T-cell (primary cell): Measurements from ENCODE around the gene PALS1. TPM values are rescaled to one million over a fixed set of nuclear protein-coding genes. Genes with fewer than 3 reads are reported as not detected.

Experiments
- ATAC-seq, 4 experiments: fragments of 200-7000 bp in 3 of 4; fragments of 150-1000 bp in 1 of 4; cut with Tn5 transposase; replicated peaks in 1 of 4; 1 replicate in 3 of 4; 2 replicates in 1 of 4; pipeline ENCODE4 v1.10.0; 2021; ENCODE audit warnings: moderate library complexity in 3 of 4, mild to moderate bottlenecking in 2 of 4, moderate number of reproducible peaks in 1 of 4
- CTCF ChIA-PET, 2 donors: fragments of 300-600 bp; sonication (Branson Sonifier 250); formaldehyde crosslinking; loops; one replicate each; lab custom pipeline; 2022; ENCODE audit warnings: antibody characterized with exemption in 2 of 2; lab: Charles Lee
- POLR2A ChIA-PET, 2 donors: fragments of 300-600 bp; sonication (Branson Sonifier 250); formaldehyde crosslinking; loops; one replicate each; lab custom pipeline; 2022; ENCODE audit warnings: antibody characterized with exemption in 2 of 2; lab: Charles Lee
- DNase-seq, 35 experiments: peaks; one replicate each; pipeline versions ENCODE4 v3.0.0 to v3.0.0-alpha.2; 2013 to 2023
- H3K27ac ChIP-seq: one replicate; pipeline ENCODE4 v1.5.1; 2013; ENCODE audit warnings: low read length
- H3K27me3 ChIP-seq, 2 experiments: replicated peaks in 1 of 2; 1 replicate in 1 of 2; 2 replicates in 1 of 2; pipeline versions ENCODE4 v1.6.1 to v1.7.0; 2013; ENCODE audit warnings: low read length in 1 of 2, mixed read lengths in 1 of 2; ENCODE audit not compliant: control insufficient read depth in 2 of 2, insufficient read depth in 2 of 2; ENCODE audit errors: extremely low read depth in 1 of 2
- H3K36me3 ChIP-seq, 2 donors: 1 replicate in 1 of 2; 2 replicates in 1 of 2; pipeline versions ENCODE4 v1.6.1 to v1.7.0; 2013; ENCODE audit warnings: low read length in 1 of 2; ENCODE audit not compliant: control insufficient read depth in 2 of 2, insufficient read depth in 1 of 2; ENCODE audit errors: extremely low read depth in 1 of 2
- H3K4me1 ChIP-seq, 2 experiments: 1 replicate in 1 of 2; 2 replicates in 1 of 2; pipeline versions ENCODE4 v1.6.1 to v1.7.0; 2013; ENCODE audit warnings: low read length in 2 of 2, mixed read lengths in 1 of 2; ENCODE audit not compliant: insufficient read depth in 2 of 2, control insufficient read depth in 1 of 2; ENCODE audit errors: extremely low read depth in 1 of 2
- H3K4me3 ChIP-seq, 2 donors: 1 replicate in 1 of 2; 2 replicates in 1 of 2; pipeline versions ENCODE4 v1.5.1 to v1.7.0; 2013; ENCODE audit warnings: mild to moderate bottlenecking in 2 of 2, low read length in 1 of 2, moderate library complexity in 1 of 2; ENCODE audit not compliant: control insufficient read depth in 1 of 2; ENCODE audit errors: extremely low read depth in 1 of 2
- H3K9me3 ChIP-seq: 2 replicates; pipeline ENCODE4 v1.7.0; 2013
- H3K27ac Mint-ChIP-seq, 2 donors: one replicate each; pipeline ENCODE4 v1.8.0; 2020 to 2021; ENCODE audit warnings: mild to moderate bottlenecking in 2 of 2, mixed read lengths in 2 of 2
- H3K27me3 Mint-ChIP-seq, 2 donors: one replicate each; pipeline ENCODE4 v1.8.0; 2021 to 2022; ENCODE audit warnings: mixed read lengths in 2 of 2
- H3K36me3 Mint-ChIP-seq: one replicate; pipeline ENCODE4 v1.8.0; 2021; ENCODE audit warnings: mixed read lengths
- H3K4me1 Mint-ChIP-seq, 3 donors: one replicate each; pipeline ENCODE4 v1.8.0; 2020 to 2022; ENCODE audit warnings: mixed read lengths in 3 of 3, mild to moderate bottlenecking in 1 of 3
- H3K4me3 Mint-ChIP-seq, 3 donors: one replicate each; pipeline ENCODE4 v1.8.0; 2020 to 2022; ENCODE audit warnings: mild to moderate bottlenecking in 3 of 3, mixed read lengths in 3 of 3, moderate library complexity in 3 of 3
- H3K9me3 Mint-ChIP-seq, 3 donors: one replicate each; pipeline ENCODE4 v1.8.0; 2020 to 2022; ENCODE audit warnings: mixed read lengths in 3 of 3
- WGBS: methylation state at CpG from one replicate; pipeline ENCODE4 v1.1.5; 2013; ENCODE audit warnings: missing lambda C conversion rate; ENCODE audit not compliant: insufficient coverage; 5-methylcytosine and 5-hydroxymethylcytosine counted together
- total RNA-seq, 35 experiments: library from RNA in 6 of 35; stranded (reverse) in 6 of 35; fragments of 120-200 nt in 1 of 35; gene quantifications; one replicate each; pipeline versions ENCODE4 v1.2.1 to v1.2.4 and lab custom pipeline; 2013 to 2026

Gene PALS1
- total RNA-seq, 5 donors from 2014 or later (not counting 1 experiment from before 2014, with no cell fraction given): 12.0 to 14.9 (median 14.1) TPM

DNA sequence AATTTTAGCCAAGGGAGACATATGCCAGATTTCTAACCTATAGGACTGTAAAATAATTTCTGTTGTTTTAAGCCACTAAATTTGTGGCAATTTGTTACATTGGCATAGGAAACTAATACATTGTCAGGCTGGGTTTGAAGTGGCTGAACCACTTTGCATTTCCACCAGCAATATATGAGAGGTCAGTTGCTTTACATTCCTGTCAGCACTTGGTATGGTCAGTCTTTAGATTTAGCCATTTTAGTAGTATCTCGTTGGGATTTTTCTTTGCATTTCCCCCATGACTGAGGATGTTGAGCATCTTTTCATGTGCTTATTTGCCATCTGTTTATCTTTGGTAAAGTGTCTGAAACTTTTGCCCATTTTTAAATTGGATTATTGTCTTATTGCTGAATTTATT is 3.9 kb downstream of the PALS1 start:
- ATAC-seq (no peak), DNase-seq (no peak)
- CTCF ChIA-PET: no interaction called here
- POLR2A ChIA-PET: no interaction called here
- Histone ChIP-seq H3K36me3 (no peaks in the 10 kb centered on the region), H3K9me3 (no peaks in the 10 kb centered on the region), H3K4me1 (peaks cover 7 to 8% of the 10 kb centered on the region in 2 experiments), H3K4me3 (no peak overlapping the region), H3K27ac (no peak overlapping the region), H3K27me3 (no peaks in the 10 kb centered on the region)
- peaks cover 36 to 44% (median 38%) of the 10 kb centered on the region in 3 donors for H3K4me1 Mint-ChIP-seq
- WGBS: 80% methylated on average over 1 of the region's 1 CpG
- H3K27ac Mint-ChIP-seq: no peak overlapping the region
- no peaks in the 10 kb centered on the region for H3K9me3 Mint-ChIP-seq
- peaks cover 5% of the 10 kb centered on the region for H3K36me3 Mint-ChIP-seq
- no peak overlapping the region for H3K4me3 Mint-ChIP-seq
- no peaks in the 10 kb centered on the region for H3K27me3 Mint-ChIP-seq

DNA sequence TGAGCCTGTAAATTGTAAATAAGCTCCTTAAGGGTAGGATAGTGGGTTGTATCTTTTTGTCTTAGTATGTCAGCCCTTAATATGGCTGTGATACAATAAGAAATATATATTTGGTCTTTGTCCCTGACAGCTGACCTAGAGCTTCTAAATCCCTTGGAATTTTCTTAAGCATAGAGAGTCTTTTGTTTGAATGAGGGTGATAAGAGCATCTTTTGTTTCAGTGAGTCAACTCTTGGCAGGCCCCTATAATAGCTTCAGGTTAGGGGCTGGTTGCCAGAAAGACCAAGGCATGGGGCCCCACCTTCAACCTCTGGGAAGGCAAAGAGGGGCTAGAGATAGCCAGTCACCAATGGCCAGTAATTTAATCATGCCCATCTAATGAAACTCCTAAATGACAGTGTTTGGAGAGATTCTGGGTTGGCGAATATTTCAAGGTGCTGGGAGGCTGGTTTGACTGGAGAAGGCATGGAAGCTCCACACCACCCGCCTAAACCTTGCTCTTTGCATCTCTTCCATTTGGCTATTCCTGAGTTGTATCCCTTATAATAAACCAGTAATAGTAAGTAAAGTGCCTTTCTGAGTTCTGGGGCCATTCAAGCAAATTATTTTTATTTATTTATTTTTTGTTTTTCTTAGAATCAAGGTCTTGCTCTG is 10.5 kb downstream of the PALS1 start:
- H3K27me3 ChIP-seq: no peaks in the 10 kb centered on the region

DNA sequence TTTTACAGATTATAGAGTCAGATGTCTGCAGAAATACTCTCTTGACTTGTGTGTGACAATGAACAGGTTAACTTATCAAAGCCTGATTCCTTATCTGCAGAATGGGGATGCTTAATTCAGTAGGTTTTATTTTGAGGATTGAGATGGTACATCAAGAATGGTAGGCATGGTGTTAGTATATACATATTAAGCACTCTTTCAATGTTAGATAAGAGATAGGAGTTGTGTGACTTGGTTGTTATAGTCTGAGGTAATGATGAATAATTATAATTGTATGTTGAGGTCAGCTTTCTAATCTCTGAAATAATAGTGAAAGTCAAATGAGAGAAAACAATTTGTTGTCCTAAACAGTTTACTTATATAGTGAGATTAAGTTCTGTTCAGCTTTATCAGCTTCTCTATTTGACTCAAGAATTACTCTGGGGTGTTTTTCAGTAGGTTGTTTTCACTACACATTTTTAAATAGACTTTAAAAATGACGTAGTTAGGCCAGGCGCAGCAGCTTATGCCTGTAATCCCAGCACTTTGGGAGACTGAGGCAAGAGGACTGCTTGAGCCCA is 11.9 kb downstream of the PALS1 start:
- 79% methylated on average over 2 of the region's 2 CpGs for WGBS
- Mint-ChIP-seq H3K4me1 (peaks cover 14 to 26% (median 15%) of the 10 kb centered on the region in 3 donors), H3K36me3 (peaks cover 12% of the 10 kb centered on the region), H3K27me3 (no peaks in the 10 kb centered on the region), H3K9me3 (no peaks in the 10 kb centered on the region), H3K4me3 (no peak overlapping the region), H3K27ac (no peak overlapping the region)
- H3K27me3 ChIP-seq: no peaks in the 10 kb centered on the region
- H3K27ac ChIP-seq: no peak overlapping the region
- CTCF ChIA-PET: no interaction called here
- no peak for DNase-seq
- no peak overlapping the region for H3K4me3 ChIP-seq
- ATAC-seq: no peak
- POLR2A ChIA-PET: no interaction called here
- H3K36me3 ChIP-seq: no peaks in the 10 kb centered on the region
- H3K4me1 ChIP-seq: no peaks in the 10 kb centered on the region
- no peaks in the 10 kb centered on the region for H3K9me3 ChIP-seq

More for the DNA sequence above, 10.5 kb downstream of the PALS1 start:
- DNase-seq (no peak), ATAC-seq (no peak)
- Mint-ChIP-seq H3K27ac (no peak overlapping the region), H3K4me1 (peaks cover 22 to 31% (median 28%) of the 10 kb centered on the region in 3 donors), H3K36me3 (peaks cover 12% of the 10 kb centered on the region), H3K27me3 (no peaks in the 10 kb centered on the region), H3K4me3 (no peak overlapping the region), H3K9me3 (no peaks in the 10 kb centered on the region)
- no CpG with 5 or more reads among the region's 2 CpGs for WGBS
- H3K27ac ChIP-seq: no peak overlapping the region
- H3K36me3 ChIP-seq: no peaks in the 10 kb centered on the region
- POLR2A ChIA-PET: no interaction called here
- CTCF ChIA-PET: interaction anchor here (0.5 to 0.6 kb wide), 2 partner anchors 18 to 33 kb away, joined by 3 to 4 read pairs; no protein-coding TSS in a partner anchor
- H3K4me3 ChIP-seq: no peak overlapping the region
- H3K4me1 ChIP-seq: no peaks in the 10 kb centered on the region
- H3K9me3 ChIP-seq: no peaks in the 10 kb centered on the region

DNA sequence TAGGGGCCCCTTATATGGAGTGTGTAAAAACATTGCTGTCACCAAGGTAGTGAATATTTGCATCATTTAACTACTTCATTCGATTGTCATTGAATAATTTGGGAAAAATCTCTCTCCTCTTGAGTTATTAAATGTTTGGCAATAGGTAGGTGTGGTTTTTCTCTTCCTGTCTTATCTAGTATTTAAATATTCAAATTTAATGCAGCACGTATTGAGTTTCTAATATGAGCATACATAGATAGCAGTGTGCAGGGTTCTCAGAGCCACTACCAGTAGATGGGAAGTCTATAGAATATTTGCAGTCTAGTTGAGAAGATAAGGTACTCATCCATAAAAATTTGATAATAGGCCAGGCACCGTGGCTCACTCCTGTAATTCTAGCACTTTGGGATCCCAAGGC is 16.7 kb downstream of the PALS1 start:
- no peaks in the 10 kb centered on the region for H3K4me1 ChIP-seq
- no peak overlapping the region for H3K4me3 ChIP-seq
- Mint-ChIP-seq H3K4me1 (peaks cover 13 to 24% (median 14%) of the 10 kb centered on the region in 3 donors), H3K27me3 (no peaks in the 10 kb centered on the region), H3K4me3 (no peak overlapping the region), H3K27ac (no peak overlapping the region), H3K36me3 (peaks cover 8% of the 10 kb centered on the region), H3K9me3 (no peaks in the 10 kb centered on the region)
- no peaks in the 10 kb centered on the region for H3K36me3 ChIP-seq
- H3K27ac ChIP-seq: no peak overlapping the region
- ChIA-PET POLR2A (no interaction called here), CTCF (no interaction called here)
- DNase-seq (no peak), ATAC-seq (no peak)
- no peaks in the 10 kb centered on the region for H3K9me3 ChIP-seq
- H3K27me3 ChIP-seq: no peaks in the 10 kb centered on the region
- 100% methylated on average over 1 of the region's 3 CpGs for WGBS

DNA sequence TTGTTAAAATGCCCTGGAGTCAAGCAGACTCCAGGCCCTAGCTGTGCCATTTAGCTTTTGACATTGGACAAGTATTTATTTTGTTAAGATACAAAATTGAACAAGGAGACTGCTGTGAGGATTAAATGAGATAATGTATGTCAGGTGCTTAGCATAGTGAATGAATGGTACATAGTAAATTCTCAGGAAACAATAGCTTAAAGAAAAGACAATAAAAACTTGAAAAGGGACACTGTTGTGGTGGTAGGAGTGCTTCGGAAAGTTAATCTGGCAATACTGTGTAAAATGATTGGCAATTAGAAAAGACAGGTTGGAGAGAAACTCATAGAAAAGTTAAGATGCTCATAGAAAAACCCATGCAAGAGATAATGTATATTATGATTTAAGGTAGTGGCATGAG is 19.7 kb downstream of the PALS1 start:
- H3K27me3 ChIP-seq: no peaks in the 10 kb centered on the region
- no peak overlapping the region for H3K27ac ChIP-seq
- H3K27ac Mint-ChIP-seq: no peak overlapping the region
- no peaks in the 10 kb centered on the region for H3K27me3 Mint-ChIP-seq
- no peaks in the 10 kb centered on the region for H3K9me3 ChIP-seq
- no peaks in the 10 kb centered on the region for H3K9me3 Mint-ChIP-seq
- ChIA-PET CTCF (interaction anchor here (0.5 to 1.0 kb wide), 2 partner anchors 9 to 1213 kb away, joined by 3 read pairs; no protein-coding TSS in a partner anchor), POLR2A (no interaction called here)
- ATAC-seq (no peak), DNase-seq (no peak)
- H3K4me3 ChIP-seq: no peak overlapping the region
- peaks cover 15 to 30% (median 16%) of the 10 kb centered on the region in 3 donors for H3K4me1 Mint-ChIP-seq
- H3K4me3 Mint-ChIP-seq: no peak overlapping the region
- no peaks in the 10 kb centered on the region for H3K36me3 ChIP-seq
- no peaks in the 10 kb centered on the region for H3K4me1 ChIP-seq
- H3K36me3 Mint-ChIP-seq: peaks cover 2% of the 10 kb centered on the region
- WGBS: 100% methylated on average over 1 of the region's 1 CpG

DNA sequence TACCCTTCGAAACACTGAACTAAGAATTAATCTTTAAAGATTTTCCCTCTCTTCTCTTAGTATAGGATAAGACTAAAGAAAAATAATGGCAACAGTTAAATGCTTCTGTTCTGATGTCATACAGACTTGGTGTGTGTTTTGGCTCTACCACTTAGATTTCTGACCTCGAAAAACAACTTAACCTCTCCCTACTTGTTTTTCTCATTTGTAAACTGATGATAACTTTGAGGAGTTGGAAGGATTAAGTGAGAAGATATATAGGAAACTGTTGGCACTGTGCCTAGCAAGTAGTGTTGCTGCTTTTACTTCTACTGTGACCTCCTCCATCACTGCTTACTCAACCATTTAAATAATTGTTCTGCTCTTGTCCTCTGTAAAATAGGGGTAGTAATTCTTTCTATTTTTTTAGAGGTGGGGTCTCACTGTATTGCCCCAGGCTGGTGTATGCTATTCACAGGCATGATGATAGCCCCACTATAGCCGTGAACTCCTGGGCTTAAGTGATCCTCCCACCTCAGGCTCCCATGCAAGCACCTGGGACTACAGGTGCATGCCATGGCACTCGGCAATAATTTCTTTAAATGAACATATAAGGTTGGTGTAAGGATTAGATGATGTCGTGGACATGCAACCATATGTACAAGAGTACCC is 22.4 kb downstream of the PALS1 start:
- Mint-ChIP-seq H3K9me3 (no peaks in the 10 kb centered on the region), H3K27me3 (no peaks in the 10 kb centered on the region), H3K4me3 (no peak overlapping the region), H3K27ac (no peak overlapping the region), H3K4me1 (peaks cover 23 to 39% (median 27%) of the 10 kb centered on the region in 3 donors), H3K36me3 (peaks cover 2% of the 10 kb centered on the region)
- peaks cover 0 to 2% of the 10 kb centered on the region in 2 experiments for H3K4me1 ChIP-seq
- DNase-seq (no peak), ATAC-seq (no peak)
- H3K27me3 ChIP-seq: no peaks in the 10 kb centered on the region
- ChIA-PET POLR2A (no interaction called here), CTCF (no interaction called here)
- no peaks in the 10 kb centered on the region for H3K36me3 ChIP-seq
- no peak overlapping the region for H3K27ac ChIP-seq
- no peak overlapping the region for H3K4me3 ChIP-seq
- 100% methylated on average over 1 of the region's 5 CpGs for whole genome bisulfite sequencing
- no peaks in the 10 kb centered on the region for H3K9me3 ChIP-seq
